MM.1S (cell line): ENCODE results near the gene FAAP100.

ENCODE experiments used
- DNase-seq: peaks from one replicate; pipeline ENCODE4 v3.0.0-alpha.2; 2015
- H2AFZ ChIP-seq: fragments of 300-600 bp; sonication (generic); 2 replicates; pipeline ENCODE4 v1.6.0; 2016; ENCODE audit warnings: antibody characterized with exemption, low read length
- H3F3A ChIP-seq: fragments of 300-600 bp; sonication (generic); 2 replicates; pipeline ENCODE4 v1.6.1; 2016; ENCODE audit warnings: mild to moderate bottlenecking, antibody characterized with exemption, low read length, moderate library complexity, mixed read lengths; ENCODE audit not compliant: insufficient read depth
- H3K27ac ChIP-seq: fragments of 300-600 bp; sonication (generic); 2 replicates; pipeline ENCODE4 v1.5.1; 2016; ENCODE audit warnings: mild to moderate bottlenecking, low read length
- H3K27me3 ChIP-seq: fragments of 300-600 bp; sonication (generic); replicated peaks from 2 replicates; pipeline ENCODE4 v1.6.0; 2016; ENCODE audit warnings: low read length; ENCODE audit not compliant: insufficient read depth
- H3K36me3 ChIP-seq: fragments of 300-600 bp; sonication (generic); replicated peaks from 2 replicates; pipeline ENCODE4 v1.6.1; 2016; ENCODE audit warnings: mild to moderate bottlenecking, low read length, mixed read lengths; ENCODE audit not compliant: insufficient read depth
- H3K4me1 ChIP-seq: fragments of 300-600 bp; sonication (generic); 2 replicates; pipeline ENCODE4 v1.6.1; 2016; ENCODE audit warnings: low read length, mixed read lengths
- H3K4me2 ChIP-seq: fragments of 300-600 bp; sonication (generic); 2 replicates; pipeline ENCODE4 v1.6.0; 2016; ENCODE audit warnings: low read depth, low read length
- H3K4me3 ChIP-seq: fragments of 300-600 bp; sonication (generic); 2 replicates; pipeline ENCODE4 v1.5.1; 2016; ENCODE audit warnings: low read length, mixed read lengths
- H3K79me2 ChIP-seq: fragments of 300-600 bp; sonication (generic); 2 replicates; pipeline ENCODE4 v1.6.1; 2016; ENCODE audit warnings: mixed run types, low read length, mixed read lengths
- H3K9ac ChIP-seq: fragments of 300-600 bp; sonication (generic); 2 replicates; pipeline ENCODE4 v1.6.1; 2016; ENCODE audit warnings: low read length, mixed read lengths
- H3K9me2 ChIP-seq: fragments of 300-600 bp; sonication (generic); replicated peaks from 2 replicates; pipeline ENCODE4 v1.6.1; 2016; ENCODE audit warnings: mild to moderate bottlenecking, low read length, mixed read lengths; ENCODE audit not compliant: insufficient read depth
- H3K9me3 ChIP-seq: fragments of 300-600 bp; sonication (generic); replicated peaks from 2 replicates; pipeline ENCODE4 v1.6.1; 2016; ENCODE audit warnings: mild to moderate bottlenecking, low read length, mixed read lengths; ENCODE audit not compliant: insufficient read depth
- H4K20me1 ChIP-seq: fragments of 300-600 bp; sonication (generic); 2 replicates; pipeline ENCODE4 v1.6.1; 2016; ENCODE audit warnings: mild to moderate bottlenecking, low read length, moderate library complexity, mixed read lengths; ENCODE audit not compliant: insufficient read depth
- CTCF ChIP-seq: fragments of 300-600 bp; sonication (generic); IDR thresholded peaks from 2 replicates; pipeline ENCODE4 v1.5.1; 2016; ENCODE audit warnings: antibody characterized with exemption, low read length, mixed read lengths
- EZH2 ChIP-seq: fragments of 300-600 bp; sonication (generic); optimal IDR thresholded peaks from 2 replicates; pipeline ENCODE3; 2017; ENCODE audit warnings: low read depth, mild to moderate bottlenecking, antibody characterized with exemption, low read length, mixed read lengths
- EZH2phosphoT487 ChIP-seq: fragments of 300-600 bp; sonication (generic); IDR thresholded peaks from 2 replicates; pipeline ENCODE4 v1.6.1; 2018; ENCODE audit warnings: antibody characterized with exemption, low read length

Gene FAAP100

DNA sequence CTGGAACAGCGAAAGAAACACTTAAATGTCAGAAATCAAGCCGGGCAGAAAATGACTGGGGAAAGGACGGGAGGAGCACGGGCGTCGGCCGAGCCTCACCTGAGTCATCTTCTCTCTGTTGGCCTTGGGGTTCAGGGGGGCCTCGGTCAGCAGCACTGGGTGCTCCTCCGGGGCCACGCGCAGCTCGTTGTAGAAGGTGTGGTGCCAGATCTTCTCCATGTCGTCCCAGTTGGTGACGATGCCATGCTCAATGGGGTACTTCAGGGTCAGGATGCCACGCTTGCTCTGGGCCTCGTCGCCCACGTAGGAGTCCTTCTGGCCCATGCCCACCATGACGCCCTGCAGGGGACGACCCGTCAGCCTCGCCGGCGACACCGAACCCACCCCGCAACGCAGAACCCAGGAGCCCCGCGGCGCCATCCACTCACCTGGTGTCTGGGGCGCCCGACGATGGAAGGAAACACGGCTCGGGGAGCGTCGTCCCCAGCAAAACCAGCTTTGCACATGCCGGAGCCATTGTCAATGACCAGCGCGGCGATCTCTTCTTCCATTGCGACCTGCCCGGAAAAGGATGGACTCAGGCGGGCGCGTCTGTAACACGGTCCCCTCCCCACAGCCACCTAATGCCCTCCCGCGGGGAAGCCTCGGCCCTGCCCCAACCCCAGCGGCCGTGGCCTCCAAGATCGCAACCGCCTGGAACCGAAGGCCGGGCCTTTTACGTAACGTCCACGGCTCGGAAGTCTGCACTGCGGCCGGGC is 40.2 kb downstream of the FAAP100 start:
- H3K4me2 ChIP-seq = peak overlapping the region; percentile 92
- H3K4me1 ChIP-seq = peaks cover 24% of the 10 kb centered on the region
- peaks cover 17% of the 10 kb centered on the region for H3K36me3 ChIP-seq
- no peaks in the 10 kb centered on the region for H3K9me3 ChIP-seq
- H4K20me1 ChIP-seq = peaks cover 30% of the 10 kb centered on the region
- peaks cover 34% of the 10 kb centered on the region for H3K79me2 ChIP-seq
- H3K9me2 ChIP-seq = no peaks in the 10 kb centered on the region
- no peak overlapping the region for H2AFZ ChIP-seq
- H3K27ac ChIP-seq = no peak overlapping the region; the same call in 1 of the 2 replicates
- no peak for DNase-seq
- peak overlapping the region; percentile 66 for H3K9ac ChIP-seq
- peaks cover 75% of the 10 kb centered on the region for H3F3A ChIP-seq
- no peaks in the 10 kb centered on the region for H3K27me3 ChIP-seq
- TF ChIP-seq CTCF (no peak), EZH2 (no peak), EZH2phosphoT487 (no peak)
- peak overlapping the region; percentile 92 for H3K4me3 ChIP-seq

DNA sequence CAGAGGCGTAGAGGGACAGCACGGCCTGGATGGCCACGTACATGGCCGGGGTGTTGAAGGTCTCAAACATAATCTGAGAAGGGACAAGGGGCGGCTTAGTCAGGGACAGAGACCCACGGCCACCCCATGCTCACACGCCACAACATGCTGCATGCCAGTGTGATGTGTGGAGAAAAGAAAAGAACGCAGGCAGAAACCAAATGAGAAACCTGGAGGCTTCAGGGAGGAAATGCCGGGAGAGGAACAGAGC is 40.7 kb downstream of the FAAP100 start:
- no peaks in the 10 kb centered on the region for H3K9me2 ChIP-seq
- no peak for TF ChIP-seq CTCF
- TF ChIP-seq EZH2 = no peak
- TF ChIP-seq EZH2phosphoT487 = no peak
- H3K79me2 ChIP-seq = peaks cover 31% of the 10 kb centered on the region
- peak overlapping the region; percentile 92 for H3K4me2 ChIP-seq
- H3K9me3 ChIP-seq = no peaks in the 10 kb centered on the region
- peak overlapping the region; percentile 92 for H3K4me3 ChIP-seq
- peaks cover 30% of the 10 kb centered on the region for H4K20me1 ChIP-seq
- no peak overlapping the region for H2AFZ ChIP-seq
- no peak for DNase-seq
- peak overlapping the region; percentile 66; the same call in 1 of the 2 replicates for H3K9ac ChIP-seq
- H3K27me3 ChIP-seq = no peaks in the 10 kb centered on the region; the same call in 1 of the 2 replicates
- H3K27ac ChIP-seq = no peak overlapping the region
- peaks cover 74% of the 10 kb centered on the region for H3F3A ChIP-seq
- peaks cover 21% of the 10 kb centered on the region for H3K4me1 ChIP-seq
- peaks cover 17% of the 10 kb centered on the region for H3K36me3 ChIP-seq

GRCh38 chr17:81510785-81511553 is 41.2 kb downstream of the FAAP100 start:
- DNase-seq = peak; percentile 10
- Histone ChIP-seq H3K4me3 (peak overlapping the region; percentile 92), H3K27me3 (no peaks in the 10 kb centered on the region; the same call in 1 of the 2 replicates), H3K4me2 (peak overlapping the region; percentile 92), H3K79me2 (peaks cover 28% of the 10 kb centered on the region), H2AFZ (no peak overlapping the region), H3K36me3 (peaks cover 17% of the 10 kb centered on the region), H3F3A (peaks cover 70% of the 10 kb centered on the region), H3K27ac (no peak overlapping the region), H3K4me1 (peaks cover 17% of the 10 kb centered on the region), H3K9me3 (no peaks in the 10 kb centered on the region), H3K9ac (peak overlapping the region; percentile 66; the same call in 1 of the 2 replicates), H3K9me2 (no peaks in the 10 kb centered on the region), H4K20me1 (peaks cover 30% of the 10 kb centered on the region)
- TF ChIP-seq CTCF (no peak), EZH2phosphoT487 (no peak), EZH2 (no peak)
